Measurements from ENCODE around the gene HPSE.
"Not testable (repeated sequence)": the region's sequence is repeated elsewhere in the genome, so short reads cannot be mapped to it uniquely, and the experiment has no call there.

Gene HPSE

DNA sequence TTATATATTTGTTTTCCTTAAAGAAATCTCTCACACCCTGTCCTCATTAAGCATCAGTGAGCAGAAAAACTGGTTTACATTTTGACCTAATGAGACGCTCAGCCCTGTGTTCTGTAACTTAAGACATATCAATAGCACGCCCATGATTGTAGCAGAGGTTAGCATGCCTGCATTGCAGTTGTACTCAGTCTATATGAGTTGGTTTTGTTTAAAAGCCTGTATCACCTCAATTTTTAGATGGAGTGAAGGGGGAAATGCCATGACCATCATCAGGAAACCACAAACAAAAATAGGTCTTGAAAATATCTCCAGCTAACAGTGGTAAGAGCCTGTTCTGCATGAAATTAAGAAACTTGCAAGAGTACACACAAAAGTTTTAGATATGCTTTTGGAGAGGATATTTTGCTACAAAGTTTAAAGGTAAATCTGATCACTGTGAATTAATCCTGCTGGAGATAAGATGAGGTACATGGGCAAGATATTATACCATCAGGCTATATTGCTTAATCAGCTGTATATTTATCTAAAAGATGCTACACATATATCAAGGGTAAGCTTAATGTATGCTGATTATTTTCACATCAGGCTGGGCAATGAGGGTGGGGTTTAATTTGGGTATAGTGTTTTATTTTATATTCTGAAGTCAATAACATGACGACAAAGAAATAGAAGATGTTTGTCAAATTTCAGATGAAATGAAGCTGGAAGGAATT, 36.9 kb downstream of the HPSE start:
- H3K36me3 ChIP-seq (ENCODE audit: insufficient read depth, low read length) = no peaks in the 10 kb centered on the region
- H3K27me3 ChIP-seq (ENCODE audit: insufficient read depth, low read length, poor library complexity) = no peaks in the 10 kb centered on the region
- TF ChIP-seq EZH2 (IDR thresholded peaks at IDR 0.05; ENCODE audit: borderline replicate concordance, low read depth, low read length, severe bottlenecking) = no peak
- TF ChIP-seq, protein P1, sequence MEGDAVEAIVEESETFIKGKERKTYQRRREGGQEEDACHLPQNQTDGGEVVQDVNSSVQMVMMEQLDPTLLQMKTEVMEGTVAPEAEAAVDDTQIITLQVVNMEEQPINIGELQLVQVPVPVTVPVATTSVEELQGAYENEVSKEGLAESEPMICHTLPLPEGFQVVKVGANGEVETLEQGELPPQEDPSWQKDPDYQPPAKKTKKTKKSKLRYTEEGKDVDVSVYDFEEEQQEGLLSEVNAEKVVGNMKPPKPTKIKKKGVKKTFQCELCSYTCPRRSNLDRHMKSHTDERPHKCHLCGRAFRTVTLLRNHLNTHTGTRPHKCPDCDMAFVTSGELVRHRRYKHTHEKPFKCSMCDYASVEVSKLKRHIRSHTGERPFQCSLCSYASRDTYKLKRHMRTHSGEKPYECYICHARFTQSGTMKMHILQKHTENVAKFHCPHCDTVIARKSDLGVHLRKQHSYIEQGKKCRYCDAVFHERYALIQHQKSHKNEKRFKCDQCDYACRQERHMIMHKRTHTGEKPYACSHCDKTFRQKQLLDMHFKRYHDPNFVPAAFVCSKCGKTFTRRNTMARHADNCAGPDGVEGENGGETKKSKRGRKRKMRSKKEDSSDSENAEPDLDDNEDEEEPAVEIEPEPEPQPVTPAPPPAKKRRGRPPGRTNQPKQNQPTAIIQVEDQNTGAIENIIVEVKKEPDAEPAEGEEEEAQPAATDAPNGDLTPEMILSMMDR (IDR thresholded peaks at IDR 0.05; ENCODE audit: borderline replicate concordance, extremely low read depth, low read length, poor library complexity, severe bottlenecking) = no peak
- no peaks in the 10 kb centered on the region for H4K20me1 ChIP-seq (ENCODE audit: insufficient read depth, low read length)
- ATAC-seq (ENCODE audit: insufficient read depth, low read depth) (no peak), DNase-seq (no peak)
- H3K27ac ChIP-seq (ENCODE audit: low read length) = no peak overlapping the region
- no peaks in the 10 kb centered on the region for H3K79me2 ChIP-seq (ENCODE audit: insufficient read depth, low read length)
- no peaks in the 10 kb centered on the region for H3K4me1 ChIP-seq (ENCODE audit: insufficient read depth, low read length)
- H2AFZ ChIP-seq (ENCODE audit: low read depth, low read length) = no peak overlapping the region
- H3K9ac ChIP-seq (ENCODE audit: low read depth, low read length) = no peak overlapping the region
- H3K4me3 ChIP-seq (ENCODE audit: low read depth in 1 of 2, low read length in 2 of 2) = no peak overlapping the region
- no peak overlapping the region for H3K4me2 ChIP-seq (ENCODE audit: insufficient read depth, low read length)
- H3K9me3 ChIP-seq (ENCODE audit: insufficient read depth, low read length, severe bottlenecking) = no peaks in the 10 kb centered on the region

DNA sequence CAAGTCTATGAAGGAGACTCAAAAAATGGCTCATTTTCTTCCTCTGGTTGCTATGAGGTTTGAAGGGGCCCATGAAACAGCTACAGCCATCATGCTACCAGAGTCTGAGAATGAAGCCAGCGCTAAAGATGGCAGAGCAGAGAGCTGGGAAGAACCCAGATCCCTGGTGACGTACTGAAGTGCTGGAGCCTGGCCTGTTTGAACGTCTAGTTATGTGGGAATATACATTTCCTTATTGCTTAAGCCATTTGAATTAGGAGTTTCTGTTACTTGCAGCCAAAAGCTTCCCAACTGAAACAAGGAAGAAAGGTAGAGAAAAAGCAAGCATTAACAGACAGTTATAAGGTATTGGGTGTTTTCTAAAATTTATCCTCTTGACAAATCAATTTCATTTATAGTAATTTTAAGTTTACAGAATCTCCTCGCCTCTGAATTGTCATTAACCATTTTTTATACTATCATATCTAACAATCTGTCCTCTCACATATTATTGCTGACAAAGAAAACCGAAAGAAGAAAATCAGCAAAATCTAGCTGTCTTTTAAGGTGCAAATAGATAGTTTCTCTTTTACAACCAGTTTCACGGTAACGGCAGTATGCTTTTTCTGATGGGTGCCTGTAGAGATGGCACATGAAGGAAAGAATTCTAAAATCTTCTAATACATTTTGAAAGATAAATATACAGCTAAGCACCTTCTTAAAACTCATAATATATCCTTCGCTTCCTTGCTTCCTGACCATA, 41.2 kb downstream of the HPSE start:
- no peak overlapping the region for H2AFZ ChIP-seq (ENCODE audit: low read depth, low read length)
- H3K9me3 ChIP-seq (ENCODE audit: insufficient read depth, low read length, severe bottlenecking) = no peaks in the 10 kb centered on the region
- ATAC-seq (ENCODE audit: insufficient read depth, low read depth) = no peak
- H4K20me1 ChIP-seq (ENCODE audit: insufficient read depth, low read length) = no peaks in the 10 kb centered on the region
- H3K4me1 ChIP-seq (ENCODE audit: insufficient read depth, low read length) = no peaks in the 10 kb centered on the region
- H3K27ac ChIP-seq (ENCODE audit: low read length) = no peak overlapping the region
- no peaks in the 10 kb centered on the region for H3K27me3 ChIP-seq (ENCODE audit: insufficient read depth, low read length, poor library complexity)
- no peak overlapping the region for H3K4me3 ChIP-seq (ENCODE audit: low read depth in 1 of 2, low read length in 2 of 2)
- no peak overlapping the region for H3K4me2 ChIP-seq (ENCODE audit: insufficient read depth, low read length)
- TF ChIP-seq, protein P1 (IDR thresholded peaks at IDR 0.05; ENCODE audit: borderline replicate concordance, extremely low read depth, low read length, poor library complexity, severe bottlenecking) = no peak
- no peak for TF ChIP-seq EZH2 (IDR thresholded peaks at IDR 0.05; ENCODE audit: borderline replicate concordance, low read depth, low read length, severe bottlenecking)
- no peak overlapping the region for H3K9ac ChIP-seq (ENCODE audit: low read depth, low read length)
- no peaks in the 10 kb centered on the region for H3K36me3 ChIP-seq (ENCODE audit: insufficient read depth, low read length)
- no peak for DNase-seq
- no peaks in the 10 kb centered on the region for H3K79me2 ChIP-seq (ENCODE audit: insufficient read depth, low read length)

DNA sequence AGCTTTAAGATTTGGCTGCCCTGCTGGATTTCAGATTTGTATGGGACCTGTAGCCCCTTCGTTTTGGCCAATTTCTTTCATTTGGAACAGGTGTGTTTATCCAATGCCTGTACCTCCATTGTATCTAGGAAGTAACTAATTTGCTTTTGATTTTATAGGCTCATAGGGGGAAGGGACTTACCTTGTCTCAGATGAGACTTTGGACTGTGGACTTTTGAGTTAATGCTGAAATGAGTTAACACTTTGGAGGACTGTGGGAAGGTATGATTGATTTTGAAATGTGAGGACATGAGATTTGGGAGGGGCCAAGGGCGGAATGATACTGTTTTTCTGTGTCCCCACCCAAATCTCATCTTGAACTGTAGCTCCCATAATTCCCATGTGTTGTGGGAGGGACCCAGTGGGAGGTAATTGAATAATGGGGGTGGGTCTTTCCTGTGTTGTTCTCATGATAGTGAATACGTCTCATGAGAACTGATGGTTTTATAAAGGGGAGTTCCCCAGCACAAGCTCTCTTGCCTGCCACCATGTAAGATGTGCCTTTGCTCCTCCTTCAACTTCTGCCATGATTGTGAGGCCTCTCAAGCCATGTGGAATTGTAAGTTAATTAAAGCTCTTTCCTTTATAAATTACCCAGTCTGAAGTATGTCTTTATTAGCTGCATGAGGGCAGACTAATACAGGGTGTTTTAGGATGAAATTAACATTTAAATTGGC, 44.4 kb downstream of the HPSE start:
- not testable (repeated sequence) for H3K79me2 ChIP-seq (ENCODE audit: insufficient read depth, low read length); DNase-seq; H2AFZ ChIP-seq (ENCODE audit: low read depth, low read length); ATAC-seq (ENCODE audit: insufficient read depth, low read depth); H3K27ac ChIP-seq (ENCODE audit: low read length); H3K27me3 ChIP-seq (ENCODE audit: insufficient read depth, low read length, poor library complexity); H3K9ac ChIP-seq (ENCODE audit: low read depth, low read length); H3K9me3 ChIP-seq (ENCODE audit: insufficient read depth, low read length, severe bottlenecking); H3K4me3 ChIP-seq (ENCODE audit: low read depth in 1 of 2, low read length in 2 of 2); H3K4me2 ChIP-seq (ENCODE audit: insufficient read depth, low read length); H3K36me3 ChIP-seq (ENCODE audit: insufficient read depth, low read length); H3K4me1 ChIP-seq (ENCODE audit: insufficient read depth, low read length); H4K20me1 ChIP-seq (ENCODE audit: insufficient read depth, low read length)

DNA sequence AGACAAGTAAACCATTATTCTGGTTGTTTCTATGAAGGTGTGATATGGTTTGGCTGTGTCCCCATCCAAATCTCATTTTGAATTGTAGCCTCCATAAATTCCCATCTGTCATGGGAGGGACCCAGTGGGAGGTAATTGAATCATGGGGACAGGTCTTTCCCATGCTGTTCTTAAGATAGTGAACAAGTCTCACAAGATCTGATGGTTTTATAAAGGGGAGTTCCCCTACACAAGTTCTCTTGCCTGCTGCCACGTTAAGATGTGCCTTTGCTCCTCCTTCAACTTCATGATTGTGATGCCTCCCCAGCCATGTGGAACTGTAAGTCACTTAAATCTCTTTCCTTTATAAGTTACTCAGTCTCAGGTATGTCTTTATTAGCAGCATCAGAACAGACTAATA, 46.3 kb downstream of the HPSE start:
- not testable (repeated sequence) for ATAC-seq (ENCODE audit: insufficient read depth, low read depth); H3K79me2 ChIP-seq (ENCODE audit: insufficient read depth, low read length); H3K4me2 ChIP-seq (ENCODE audit: insufficient read depth, low read length); H3K36me3 ChIP-seq (ENCODE audit: insufficient read depth, low read length); H3K27me3 ChIP-seq (ENCODE audit: insufficient read depth, low read length, poor library complexity); DNase-seq; H3K27ac ChIP-seq (ENCODE audit: low read length); H3K4me3 ChIP-seq (ENCODE audit: low read depth in 1 of 2, low read length in 2 of 2); H3K9ac ChIP-seq (ENCODE audit: low read depth, low read length); H2AFZ ChIP-seq (ENCODE audit: low read depth, low read length); H3K9me3 ChIP-seq (ENCODE audit: insufficient read depth, low read length, severe bottlenecking); H4K20me1 ChIP-seq (ENCODE audit: insufficient read depth, low read length)
- H3K4me1 ChIP-seq (ENCODE audit: insufficient read depth, low read length) = peaks cover 14% of the 10 kb centered on the region

All from DND-41 (cell line).